Muscle of leg (tissue), 11 donors: ENCODE data around the gene DEDD2. TPM values are rescaled to one million over a fixed set of nuclear protein-coding genes. Genes with fewer than 3 reads are reported as not detected.

Source experiments
- DNase-seq: peaks from one replicate; pipeline ENCODE4 v3.0.0; 2013
- H3K27ac ChIP-seq: one replicate; pipeline ENCODE4 v1.5.1; 2013; ENCODE audit warnings: mild to moderate bottlenecking, low read length, control low read depth
- H3K27me3 ChIP-seq: one replicate; pipeline ENCODE4 v1.6.1; 2013; ENCODE audit warnings: low read length; ENCODE audit not compliant: control insufficient read depth, insufficient read depth
- H3K36me3 ChIP-seq: one replicate; pipeline ENCODE4 v1.6.1; 2013; ENCODE audit warnings: low read length; ENCODE audit not compliant: control insufficient read depth, insufficient read depth
- H3K4me1 ChIP-seq: one replicate; pipeline ENCODE4 v1.6.1; 2013; ENCODE audit warnings: low read length; ENCODE audit not compliant: control insufficient read depth, insufficient read depth
- H3K4me3 ChIP-seq: one replicate; pipeline ENCODE4 v1.5.1; 2013; ENCODE audit warnings: low read length, control low read depth
- H3K9me3 ChIP-seq: replicated peaks from 2 replicates; pipeline ENCODE4 v1.6.1; 2013; ENCODE audit warnings: low read depth, low read length; ENCODE audit not compliant: control insufficient read depth
- WGBS: methylation state at CpG from one replicate; pipeline ENCODE4 v1.1.5; 2013; ENCODE audit warnings: missing lambda C conversion rate; ENCODE audit not compliant: insufficient coverage; 5-methylcytosine and 5-hydroxymethylcytosine counted together
- polyA plus RNA-seq, 8 donors: library from polyadenylated mRNA; unstranded; fragments of 120-200 nt; gene quantifications; one replicate each; pipeline versions ENCODE4 v1.2.1 to v1.2.3, GENCODE V29; 2013; ENCODE audit warnings: inconsistent platforms in 1 of 8, low replicate concordance in 1 of 8; ENCODE audit not compliant: insufficient read length in 8 of 8, insufficient read depth in 1 of 8
- total RNA-seq: library from RNA; stranded (reverse); fragments of 120-200 nt; gene quantifications from one replicate; pipeline ENCODE4 v1.2.4, GENCODE V29; 2013

Gene DEDD2
- total and polyA plus RNA-seq, 9 donors, result 11.7 to 16.3 (median 13.9) TPM

- H3K4me3 ChIP-seq, result no peak overlapping the region
- H3K27ac ChIP-seq, result no peak overlapping the region
- 0% methylated on average over 1 of the region's 1 CpG for WGBS
- H3K4me1 ChIP-seq, result no peaks in the 10 kb centered on the region
- peak; percentile 75 for DNase-seq
- no peaks in the 10 kb centered on the region for H3K9me3 ChIP-seq
- no peaks in the 10 kb centered on the region for H3K36me3 ChIP-seq
- H3K27me3 ChIP-seq, result peaks cover 25% of the 10 kb centered on the region
These were observed 33.0 kb downstream of the DEDD2 start for GRCh38 chr19:42184401-42184861.

- peaks cover 68% of the 10 kb centered on the region for H3K27me3 ChIP-seq
- no peak overlapping the region for H3K27ac ChIP-seq
- H3K36me3 ChIP-seq, result no peaks in the 10 kb centered on the region
- no peak overlapping the region for H3K4me3 ChIP-seq
- H3K9me3 ChIP-seq, result no peaks in the 10 kb centered on the region
- peaks cover 13% of the 10 kb centered on the region for H3K4me1 ChIP-seq
- 9% methylated on average over 12 of the region's 13 CpGs for WGBS
- DNase-seq, result no peak
These were observed 38.4 kb downstream of the DEDD2 start for GRCh38 chr19:42178791-42179674.

- Histone ChIP-seq H3K4me3 (no peak overlapping the region), H3K4me1 (peaks cover 13% of the 10 kb centered on the region), H3K9me3 (no peaks in the 10 kb centered on the region), H3K27me3 (peaks cover 72% of the 10 kb centered on the region), H3K27ac (no peak overlapping the region), H3K36me3 (no peaks in the 10 kb centered on the region)
- 57% methylated on average over 2 of the region's 3 CpGs for WGBS
- DNase-seq, result no peak
These were observed 39.8 kb downstream of the DEDD2 start for GRCh38 chr19:42177686-42178019.

- Histone ChIP-seq H3K4me3 (peak overlapping the region; percentile 29), H3K9me3 (no peaks in the 10 kb centered on the region), H3K4me1 (peaks cover 18% of the 10 kb centered on the region), H3K27ac (no peak overlapping the region), H3K27me3 (peaks cover 69% of the 10 kb centered on the region), H3K36me3 (no peaks in the 10 kb centered on the region)
- peak; percentile 83 for DNase-seq
- WGBS, result under 1% methylated on average over 59 of the region's 66 CpGs
These were observed 40.3 kb downstream of the DEDD2 start for GRCh38 chr19:42176990-42177685.

- H3K36me3 ChIP-seq, result no peaks in the 10 kb centered on the region
- no peak overlapping the region for H3K27ac ChIP-seq
- DNase-seq, result no peak
- H3K4me3 ChIP-seq, result peak overlapping the region; percentile 29
- peaks cover 23% of the 10 kb centered on the region for H3K4me1 ChIP-seq
- no peaks in the 10 kb centered on the region for H3K9me3 ChIP-seq
- 0% methylated on average over 26 of the region's 31 CpGs for WGBS
- peaks cover 67% of the 10 kb centered on the region for H3K27me3 ChIP-seq
These were observed 40.9 kb downstream of the DEDD2 start for GRCh38 chr19:42176649-42176989.

- under 1% methylated on average over 16 of the region's 34 CpGs for WGBS
- peak overlapping the region; percentile 29 for H3K4me3 ChIP-seq
- peaks cover 25% of the 10 kb centered on the region for H3K4me1 ChIP-seq
- H3K36me3 ChIP-seq, result no peaks in the 10 kb centered on the region
- no peak for DNase-seq
- H3K27ac ChIP-seq, result no peak overlapping the region
- H3K27me3 ChIP-seq, result peaks cover 65% of the 10 kb centered on the region
- no peaks in the 10 kb centered on the region for H3K9me3 ChIP-seq
These were observed 41.4 kb downstream of the DEDD2 start for GRCh38 chr19:42175952-42176648.

GRCh38 chr19:42174958-42175734, 42.3 kb downstream of the DEDD2 start:
- H3K9me3 ChIP-seq, result no peaks in the 10 kb centered on the region
- DNase-seq, result no peak
- H3K27me3 ChIP-seq, result peaks cover 56% of the 10 kb centered on the region
- no peak overlapping the region for H3K4me3 ChIP-seq
- no peak overlapping the region for H3K27ac ChIP-seq
- WGBS, result 23% methylated on average over 5 of the region's 6 CpGs
- H3K36me3 ChIP-seq, result no peaks in the 10 kb centered on the region
- H3K4me1 ChIP-seq, result peaks cover 30% of the 10 kb centered on the region

GRCh38 chr19:42174188-42174587, 43.3 kb downstream of the DEDD2 start:
- DNase-seq, result no peak
- WGBS, result 92% methylated on average over 11 of the region's 11 CpGs
- H3K4me1 ChIP-seq, result peaks cover 30% of the 10 kb centered on the region
- no peak overlapping the region for H3K27ac ChIP-seq
- no peak overlapping the region for H3K4me3 ChIP-seq
- H3K9me3 ChIP-seq, result no peaks in the 10 kb centered on the region
- H3K36me3 ChIP-seq, result no peaks in the 10 kb centered on the region
- peaks cover 47% of the 10 kb centered on the region for H3K27me3 ChIP-seq

GRCh38 chr19:42173695-42174094, 43.8 kb downstream of the DEDD2 start:
- no peak overlapping the region for H3K27ac ChIP-seq
- H3K9me3 ChIP-seq, result no peaks in the 10 kb centered on the region
- H3K27me3 ChIP-seq, result peaks cover 42% of the 10 kb centered on the region
- WGBS, result 67% methylated on average over 2 of the region's 5 CpGs
- DNase-seq, result no peak
- H3K36me3 ChIP-seq, result no peaks in the 10 kb centered on the region
- H3K4me3 ChIP-seq, result no peak overlapping the region
- peaks cover 30% of the 10 kb centered on the region for H3K4me1 ChIP-seq
